HepG2 (cell line): ENCODE results near the gene UBE2C. TPM values are rescaled to one million over a fixed set of nuclear protein-coding genes. Genes with fewer than 3 reads are reported as not detected.
A peak's percentile ranks its signal among the peaks of the same experiment; 100 is the strongest.

Experiments used
- ARID3A ChIP-seq: IDR thresholded peaks from 2 replicates; pipeline ENCODE4 v1.6.1; 2012; ENCODE audit warnings: low read depth, low read length, improper control_type of control experiment
- CREM ChIP-seq, 2 experiments: sonication (generic) in 1 of 2; formaldehyde crosslinking in 1 of 2; IDR thresholded peaks; 2 replicates each; pipeline versions ENCODE4 v1.4.0 to v1.6.1; 2016 to 2020; ENCODE audit warnings: antibody characterized with exemption in 1 of 2, mild to moderate bottlenecking in 1 of 2, missing genetic modification reagents in 1 of 2
- FOSL2 ChIP-seq: sonication (generic); formaldehyde crosslinking; IDR thresholded peaks from 2 replicates; pipeline ENCODE4 v1.4.0; 2020; ENCODE audit warnings: missing genetic modification reagents
- GATAD2A ChIP-seq: IDR thresholded peaks from 2 replicates; pipeline ENCODE4 v1.6.1; 2016
- IRF9 ChIP-seq: sonication (generic); formaldehyde crosslinking; IDR thresholded peaks from 2 replicates; pipeline ENCODE4 v1.8.0; 2022; ENCODE audit warnings: missing genetic modification reagents, mild to moderate bottlenecking, borderline replicate concordance
- KLF6 ChIP-seq: IDR thresholded peaks from 2 replicates; pipeline ENCODE4 v1.8.0; 2016; ENCODE audit warnings: missing biosample characterization, missing genetic modification reagents
- MTERF4 ChIP-seq: sonication (generic); formaldehyde crosslinking; IDR thresholded peaks from 2 replicates; pipeline ENCODE4 v1.8.0; 2023; ENCODE audit warnings: mild to moderate bottlenecking, missing genetic modification reagents
- NFKB2 ChIP-seq: sonication (generic); formaldehyde crosslinking; IDR thresholded peaks from 2 replicates; pipeline ENCODE4 v1.4.0; 2020; ENCODE audit warnings: missing genetic modification reagents, borderline replicate concordance
- RNF2 ChIP-seq: fragments of 450-650 bp; conservative IDR thresholded peaks from 2 replicates; pipeline ENCODE4 v1.6.1; 2016; ENCODE audit warnings: low read depth
- SMAD9 ChIP-seq: sonication (generic); formaldehyde crosslinking; IDR thresholded peaks from 2 replicates; pipeline ENCODE4 v1.5.1; 2020; ENCODE audit warnings: mild to moderate bottlenecking, missing genetic modification reagents
- THAP7 ChIP-seq: sonication (generic); formaldehyde crosslinking; IDR thresholded peaks from 2 replicates; pipeline ENCODE4 v1.8.1; 2023; ENCODE audit warnings: mild to moderate bottlenecking, missing genetic modification reagents
- UBTF ChIP-seq: sonication (generic); formaldehyde crosslinking; IDR thresholded peaks from 2 replicates; pipeline ENCODE4 v1.4.0; 2020; ENCODE audit warnings: mild to moderate bottlenecking, missing genetic modification reagents
- ZNF275 ChIP-seq: sonication (generic); formaldehyde crosslinking; IDR thresholded peaks from 2 replicates; pipeline ENCODE4 v1.8.0; 2022; ENCODE audit warnings: missing genetic modification reagents, mild to moderate bottlenecking, inconsistent platforms, borderline replicate concordance
- ZNF574 ChIP-seq: sonication (generic); formaldehyde crosslinking; IDR thresholded peaks from 2 replicates; pipeline ENCODE4 v1.4.0; 2020; ENCODE audit warnings: missing genetic modification reagents
- ZNF605 ChIP-seq: sonication (generic); formaldehyde crosslinking; IDR thresholded peaks from 2 replicates; pipeline ENCODE4 v1.8.0; 2022; ENCODE audit warnings: mild to moderate bottlenecking, missing genetic modification reagents
- ZNF678 ChIP-seq: sonication (generic); formaldehyde crosslinking; IDR thresholded peaks from 2 replicates; pipeline ENCODE4 v1.4.0; 2020; ENCODE audit warnings: mild to moderate bottlenecking, missing genetic modification reagents
- ZNF720 ChIP-seq: sonication (generic); formaldehyde crosslinking; IDR thresholded peaks from 2 replicates; pipeline ENCODE4 v1.4.0; 2020; ENCODE audit warnings: missing genetic modification reagents
- ZNF766 ChIP-seq: sonication (generic); formaldehyde crosslinking; IDR thresholded peaks from 2 replicates; pipeline ENCODE4 v1.5.0; 2020; ENCODE audit warnings: missing genetic modification reagents, borderline replicate concordance
- polyA plus RNA-seq, 8 experiments: library from polyadenylated mRNA; depleted of rRNA in 3 of 8; stranded (reverse) in 7 of 8; unstranded in 1 of 8; fragments of >200 nt; fragmentation: Illumina TruSeq in 4 of 8; extraction: Trizol in 4 of 8; gene quantifications; 2 replicates each; pipeline versions ENCODE4 v1.2.1 to v1.2.3, GENCODE V29; 2011 to 2016; ENCODE audit warnings: low read depth in 4 of 8, missing spikeins in 1 of 8, mixed read lengths in 1 of 8; ENCODE audit not compliant: insufficient read depth in 1 of 8
- total RNA-seq, 5 experiments: library from RNA; depleted of rRNA; stranded (reverse); fragments of >200 nt; fragmentation: Illumina TruSeq; extraction: Trizol; gene quantifications; 2 replicates each; pipeline ENCODE4 v1.2.3, GENCODE V29; 2016; ENCODE audit warnings: low read depth in 1 of 5

The UBE2C gene
- total and polyA plus RNA-seq, 2 of the 13 experiments (the other 11 are each of a cell fraction or from before 2014, with no cell fraction given): 100 to 123 TPM

- TF ChIP-seq SMAD9: no peak
- no peak for TF ChIP-seq CREM (IDR thresholded peaks at IDR 0.05)
- TF ChIP-seq CREM (CRISPR knock-in tag; IDR thresholded peaks at IDR 0.05): no peak
- no peak for TF ChIP-seq ZNF678 (CRISPR knock-in tag)
- no peak for TF ChIP-seq THAP7
- TF ChIP-seq IRF9 (CRISPR knock-in tag): 0 out of 2 replicates have a peak, but pooled peaks have one; percentile 45
- TF ChIP-seq ZNF766 (CRISPR knock-in tag): peak; percentile 37; the same call in 1 of the 2 replicates
- TF ChIP-seq KLF6 (CRISPR knock-in tag): 0 out of 2 replicates have a peak, but pooled peaks have one; percentile 55
- no peak for TF ChIP-seq MTERF4 (CRISPR knock-in tag)
- TF ChIP-seq GATAD2A: 0 out of 2 replicates have a peak, but pooled peaks have one; percentile 12
- no peak for TF ChIP-seq RNF2
- no peak for TF ChIP-seq ARID3A
- TF ChIP-seq NFKB2 (CRISPR knock-in tag): peak; percentile 87; the same call in 1 of the 2 replicates
- no peak for TF ChIP-seq UBTF (CRISPR knock-in tag)
- 0 out of 2 replicates have a peak, but pooled peaks have one; percentile 35 for TF ChIP-seq ZNF574
- no peak for TF ChIP-seq ZNF275
- no peak for TF ChIP-seq ZNF720 (CRISPR knock-in tag)
- TF ChIP-seq ZNF605 (CRISPR knock-in tag): 0 out of 2 replicates have a peak, but pooled peaks have one; percentile 61
- peak; percentile 58 for TF ChIP-seq FOSL2 (CRISPR knock-in tag)
Measured at GRCh38 chr20:45826381-45827019, 14.1 kb downstream of the UBE2C start (continued).
